CD4-positive, alpha-beta T cell treated with Interferon gamma for 1 hour (primary cell): ENCODE results near the gene GMDS.

Experiments
- DNase-seq: peaks from one replicate; pipeline ENCODE4 v3.0.0-alpha.2; 2020

Gene GMDS

DNA sequence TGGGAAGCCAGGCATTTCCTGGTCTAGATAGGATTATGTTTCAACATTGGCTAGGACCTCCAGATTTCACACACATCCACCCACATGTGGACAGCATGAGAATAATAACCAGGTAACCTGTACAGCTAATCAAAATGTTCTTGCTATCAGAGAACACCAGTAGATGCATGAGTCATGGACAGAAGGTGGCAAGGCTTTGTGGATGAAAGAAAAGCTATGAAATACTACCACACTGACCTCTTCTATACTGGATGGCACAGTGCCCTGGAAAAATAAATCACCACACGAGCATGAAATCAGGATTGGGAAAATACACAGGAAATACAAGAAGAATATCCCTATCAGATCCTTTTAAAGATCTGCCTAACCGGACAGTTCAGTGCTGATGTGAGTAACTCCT, 113.0 kb downstream of the GMDS start:
- DNase-seq: no peak

DNA sequence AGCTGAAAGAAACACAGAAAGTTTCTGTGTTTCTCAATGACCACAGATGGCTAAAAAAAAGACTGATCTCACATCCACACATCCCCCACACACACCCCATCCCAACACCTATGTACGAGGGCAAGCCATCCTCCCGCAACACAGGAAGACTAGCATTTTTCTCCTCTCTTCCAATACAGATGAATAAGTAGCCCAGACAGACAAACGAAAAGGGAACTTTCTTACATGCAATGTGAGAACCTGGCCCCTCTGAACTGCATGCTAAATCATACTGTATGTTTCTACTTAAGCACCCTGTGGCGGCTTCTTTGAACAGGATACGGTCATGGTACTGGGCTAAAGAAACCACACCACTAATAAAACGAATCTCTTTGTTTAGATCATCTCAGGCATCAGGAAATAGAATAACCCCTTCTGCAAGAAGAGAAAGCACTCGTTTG, 116.2 kb downstream of the GMDS start:
- DNase-seq: no peak

DNA sequence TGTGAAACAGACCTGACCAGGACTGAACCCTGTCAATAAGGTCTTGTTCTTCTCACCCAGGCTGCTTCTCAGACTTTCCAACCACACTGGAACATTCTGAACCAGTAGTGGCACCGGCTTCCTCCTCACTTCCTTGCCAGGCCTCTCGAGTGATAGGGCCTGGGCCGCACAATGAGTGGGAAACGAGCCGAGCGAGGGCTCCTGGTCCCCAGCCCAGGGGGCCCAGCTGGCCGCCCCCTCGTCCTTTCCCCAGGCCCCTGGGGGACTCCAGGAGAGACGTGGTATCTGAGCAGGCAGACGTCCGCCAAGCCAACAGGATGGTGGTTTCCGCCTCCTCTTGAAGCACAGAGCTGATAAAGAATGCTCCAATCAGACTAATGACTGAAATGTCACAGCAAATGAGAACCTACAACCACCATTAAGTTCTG, 117.9 kb downstream of the GMDS start:
- peak; percentile 13 for DNase-seq

DNA sequence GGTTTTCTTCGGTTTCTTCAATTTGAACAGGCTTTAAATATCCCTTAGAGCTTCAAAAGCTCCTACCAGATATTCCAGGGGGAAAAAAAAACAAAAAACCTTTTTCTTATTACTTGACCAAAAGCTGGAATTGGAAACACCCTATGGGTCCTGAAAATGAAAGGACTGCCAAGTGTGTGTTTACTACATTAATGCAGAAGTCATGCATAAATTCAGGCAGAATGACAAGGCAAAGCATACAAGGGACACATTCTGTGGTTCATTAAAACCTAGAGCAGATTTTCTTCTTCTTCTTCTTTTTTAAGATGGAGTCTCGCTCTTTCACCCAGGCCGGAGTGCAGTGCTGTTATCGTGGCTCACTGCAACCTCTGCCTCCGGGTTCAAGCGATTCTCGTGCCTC, 119.1 kb downstream of the GMDS start:
- no peak for DNase-seq

DNA sequence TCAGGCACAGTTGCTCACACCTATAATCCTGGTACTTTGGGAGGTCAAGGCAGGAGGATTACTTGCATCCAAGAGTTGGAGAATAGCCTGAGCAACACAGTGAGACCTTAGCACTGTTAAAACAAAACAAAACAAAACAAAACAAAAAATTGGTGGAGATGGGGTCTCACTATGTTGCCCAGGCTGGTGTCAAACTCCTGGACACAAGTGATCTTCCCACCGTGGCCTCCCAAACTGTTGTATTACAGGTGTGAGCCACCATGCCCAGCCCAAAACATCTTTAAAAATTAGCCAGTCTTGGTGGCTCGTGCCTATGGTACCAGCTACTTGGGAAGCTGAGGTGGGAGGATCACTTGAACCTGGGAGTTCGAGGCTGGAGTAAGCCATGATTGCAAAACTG, 120.2 kb downstream of the GMDS start:
- DNase-seq: no peak

DNA sequence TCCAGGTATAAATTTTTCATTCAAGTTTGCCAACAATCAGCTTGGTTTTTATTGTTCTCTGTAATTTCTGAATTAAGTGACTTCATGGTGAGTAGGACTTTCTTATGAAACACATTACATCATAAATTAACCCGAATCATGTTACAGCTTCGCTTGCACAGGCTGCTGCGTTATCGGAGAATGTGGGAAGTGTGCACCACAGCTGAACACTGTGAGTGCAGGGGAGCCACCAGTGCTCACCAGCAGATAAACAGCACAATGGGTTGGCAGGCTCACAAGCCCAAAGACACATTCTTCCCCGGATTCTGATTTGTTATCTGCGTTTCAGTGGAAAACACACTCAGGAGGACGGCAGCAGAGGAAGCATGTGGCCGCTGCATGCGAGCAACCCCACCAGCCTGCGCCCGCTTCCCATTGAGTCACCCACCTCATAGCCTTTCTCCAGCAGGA, 121.1 kb downstream of the GMDS start:
- no peak for DNase-seq

DNA sequence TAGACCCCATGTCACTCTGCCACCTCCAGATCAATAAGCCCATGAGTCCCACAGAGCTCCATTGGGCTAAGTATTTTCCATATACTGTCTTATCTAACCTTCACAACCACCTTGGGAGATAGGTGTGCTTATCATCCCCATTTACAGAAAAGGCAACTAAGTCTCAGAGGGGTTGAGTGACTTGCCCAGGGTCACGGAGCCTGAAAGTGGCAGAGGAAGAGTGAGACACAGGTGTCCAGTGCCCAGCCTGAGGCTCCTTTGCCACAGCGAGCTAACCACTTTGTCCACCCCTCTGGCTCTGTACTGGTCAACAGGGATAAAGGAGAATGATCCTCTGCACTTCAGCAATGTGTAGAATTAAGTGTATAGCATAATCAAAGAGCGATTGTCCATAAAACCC, 124.5 kb downstream of the GMDS start:
- no peak for DNase-seq

DNA sequence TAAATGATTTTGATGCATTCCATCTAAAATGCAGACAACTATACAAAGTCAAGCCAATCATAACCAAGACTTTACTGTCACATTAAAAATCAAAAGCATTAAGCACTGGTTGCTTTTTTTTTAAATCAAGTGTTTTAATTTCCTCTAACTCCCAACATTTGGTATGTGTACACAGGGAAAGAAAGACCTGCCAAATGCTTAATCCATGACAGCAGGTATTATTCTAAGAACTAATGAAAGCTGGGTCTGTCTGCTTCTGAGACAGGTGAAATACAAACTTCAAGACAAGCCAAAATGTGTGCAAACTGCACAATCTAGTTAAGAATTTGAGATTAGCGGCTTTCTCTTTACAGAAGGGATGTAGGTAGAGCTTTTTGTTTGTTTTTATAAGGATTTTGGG, 126.1 kb downstream of the GMDS start:
- DNase-seq: no peak

DNA sequence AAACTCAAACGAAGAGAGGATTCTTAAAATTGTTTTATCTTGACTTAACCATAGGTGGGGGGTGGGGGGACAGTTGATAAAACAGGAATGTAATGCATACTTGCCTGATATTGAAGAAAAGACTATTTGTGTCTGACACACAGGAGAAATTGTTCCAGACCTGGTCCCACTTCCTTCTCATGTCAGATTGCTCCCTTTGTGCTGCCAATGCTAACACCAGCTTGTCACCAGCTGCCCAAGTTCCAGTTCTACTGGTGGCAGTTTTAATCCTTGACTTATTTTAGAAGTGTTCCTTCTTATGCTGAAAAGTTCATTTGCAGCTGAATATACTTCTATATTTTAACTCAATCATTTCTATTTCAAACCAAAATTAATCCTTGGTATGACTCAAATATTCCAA, 127.3 kb downstream of the GMDS start:
- no peak for DNase-seq

DNA sequence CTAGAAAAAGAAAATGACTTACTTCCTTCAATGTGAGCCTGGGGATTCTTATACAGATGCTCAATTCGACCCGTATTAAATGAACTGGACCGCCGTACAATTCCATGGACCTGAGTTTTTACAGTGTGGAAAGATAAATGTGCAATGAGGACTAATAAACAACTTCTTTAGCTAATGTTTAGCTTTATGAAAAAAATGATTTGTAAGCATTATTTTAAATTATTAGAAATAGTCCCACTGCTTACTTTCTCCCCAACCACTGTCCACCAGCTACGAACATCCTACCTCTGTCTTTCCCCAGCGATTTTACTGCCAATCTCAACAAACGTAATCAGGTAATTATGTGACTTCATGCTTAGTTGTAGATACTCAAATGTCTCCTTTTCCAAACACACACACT, 128.0 kb downstream of the GMDS start:
- no peak for DNase-seq

DNA sequence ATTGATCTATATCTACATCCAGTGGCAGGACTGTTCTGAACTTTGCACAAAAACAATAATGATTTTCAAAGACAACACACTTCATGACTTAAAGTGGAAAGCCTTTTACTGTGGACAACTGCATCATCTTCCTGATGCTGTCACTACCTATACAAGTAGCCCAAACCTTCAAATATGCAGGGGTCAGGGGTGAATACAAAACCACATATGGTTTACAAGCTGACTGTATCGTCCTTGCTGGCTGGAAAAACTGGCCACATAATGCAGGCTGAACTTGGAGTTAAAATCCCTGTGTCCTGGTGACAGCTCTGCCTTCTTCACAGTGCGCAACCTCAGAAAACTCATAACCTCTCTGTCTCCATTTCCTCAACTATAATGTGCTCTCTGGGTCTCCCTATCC, 128.9 kb downstream of the GMDS start:
- DNase-seq: no peak

DNA sequence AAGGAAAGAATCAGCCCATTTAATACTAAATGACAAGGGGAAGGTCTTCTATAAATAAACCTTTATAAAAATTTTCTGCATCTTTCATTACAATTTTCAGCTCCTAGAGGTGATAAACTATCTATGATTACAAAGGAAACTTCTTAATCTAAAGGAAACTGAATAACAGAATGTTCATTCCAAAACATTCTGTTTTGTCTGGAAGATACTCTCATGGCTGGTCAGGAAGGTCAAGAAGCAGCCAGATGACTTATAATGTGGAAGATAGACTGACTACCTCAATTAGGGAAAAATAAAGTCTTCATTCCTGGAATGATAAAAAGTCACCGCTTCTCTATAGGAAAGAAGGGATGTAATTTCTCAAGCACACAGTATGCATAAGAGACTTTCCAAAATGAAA, 131.3 kb downstream of the GMDS start:
- DNase-seq: no peak

DNA sequence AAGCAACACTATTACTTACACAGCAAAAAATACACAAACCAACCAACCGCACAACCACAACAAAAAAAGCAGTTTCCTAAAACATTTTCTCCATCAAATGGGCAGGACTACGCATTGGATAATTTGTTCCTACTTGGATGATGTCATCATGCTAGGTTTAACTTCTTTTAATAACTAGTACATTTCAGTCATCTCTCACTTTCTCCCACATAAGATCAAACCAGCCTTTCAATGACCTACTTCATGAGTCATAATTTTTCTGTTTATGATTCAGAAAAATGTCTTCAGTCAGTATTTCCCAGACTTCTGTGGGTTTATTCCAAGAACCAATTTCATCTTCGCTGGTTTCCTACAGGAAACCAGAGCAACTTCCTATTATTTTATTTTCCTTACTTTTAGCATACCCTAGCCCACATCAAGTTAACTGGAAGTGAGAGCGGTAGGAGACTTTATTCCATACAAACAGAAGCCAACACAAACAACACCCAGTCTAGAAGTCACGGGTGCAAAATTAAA, 134.2 kb downstream of the GMDS start:
- no peak for DNase-seq

DNA sequence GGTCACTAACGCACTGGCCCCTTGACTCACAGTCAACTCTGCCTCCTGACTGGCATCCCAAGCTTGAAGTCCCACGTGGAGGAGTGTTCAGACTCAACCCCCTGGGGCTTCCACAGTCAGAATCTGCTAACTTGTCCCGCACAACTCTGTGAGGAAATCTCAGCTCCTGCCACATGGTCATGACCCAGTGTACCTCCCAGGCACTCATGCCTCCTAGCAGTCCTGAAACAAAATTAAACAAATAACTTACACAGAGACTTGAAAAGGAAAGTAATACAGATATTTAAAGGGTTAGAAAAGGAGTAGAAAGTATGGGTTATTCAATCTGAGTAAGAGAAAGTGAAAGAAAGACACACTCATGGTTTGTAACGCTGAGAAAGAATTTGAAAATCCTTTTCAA, 134.9 kb downstream of the GMDS start:
- DNase-seq: no peak

DNA sequence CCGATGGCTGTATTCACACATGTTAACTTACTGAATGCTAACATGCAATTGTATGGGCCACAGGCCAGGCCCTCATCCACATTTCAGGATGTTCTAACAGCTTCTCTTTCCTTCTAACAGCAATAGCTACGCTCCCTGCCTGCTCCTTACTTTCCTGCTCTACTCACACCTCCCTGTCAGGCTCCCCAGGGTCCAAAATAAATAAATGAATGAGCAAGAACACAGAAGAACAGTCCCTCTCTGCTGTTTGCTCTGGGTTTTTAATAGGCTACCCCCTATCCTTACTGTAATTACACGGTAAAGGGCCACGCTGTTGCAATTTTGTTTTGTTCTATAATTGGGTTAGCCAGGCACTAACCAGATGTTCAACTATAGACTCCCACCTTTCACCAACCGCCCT, 135.6 kb downstream of the GMDS start:
- no peak for DNase-seq

DNA sequence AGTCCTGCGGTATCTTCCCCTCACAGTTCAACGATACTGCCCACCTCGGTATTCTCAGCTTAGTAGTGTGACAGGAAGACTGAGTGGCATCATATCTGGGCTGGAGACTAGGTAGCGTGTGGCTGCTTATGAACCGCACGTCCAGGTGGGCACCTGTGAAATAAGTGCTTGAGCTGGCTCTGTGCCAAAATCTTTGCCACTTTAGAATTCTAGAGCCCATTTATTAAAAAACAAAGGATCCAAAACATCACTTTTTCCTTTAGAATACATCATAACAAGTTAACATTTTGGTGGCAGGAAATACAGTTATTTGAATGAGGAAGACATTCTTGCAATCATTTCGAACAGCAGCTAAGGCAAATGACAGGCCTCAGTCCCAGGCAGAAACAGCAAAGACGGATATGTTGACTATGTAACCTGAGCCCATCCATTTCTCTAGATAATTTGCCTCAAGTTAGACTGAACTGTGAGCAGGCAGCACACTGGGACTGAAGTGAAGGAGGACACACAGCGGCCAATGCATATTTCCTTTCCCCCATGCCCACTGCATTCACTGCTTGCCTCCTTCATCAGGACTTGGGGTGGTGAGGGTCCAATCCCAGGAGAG, 136.6 kb downstream of the GMDS start:
- no peak for DNase-seq

DNA sequence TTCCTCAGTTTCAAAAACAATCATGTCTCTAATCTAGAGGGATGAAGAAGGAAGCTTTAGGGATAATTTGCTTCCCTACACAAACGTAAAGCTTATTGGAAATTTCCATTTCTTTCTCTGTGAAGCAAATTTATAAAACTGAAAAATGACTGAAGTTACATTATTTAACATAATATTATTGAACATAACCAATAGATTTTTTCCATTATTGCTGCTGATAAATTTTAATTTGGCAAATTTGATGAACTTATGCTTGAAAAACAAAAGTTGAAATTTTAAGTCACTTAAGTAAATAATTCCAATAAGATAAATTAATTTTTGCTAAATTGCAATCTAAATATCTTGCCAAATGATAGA, 140.9 kb downstream of the GMDS start:
- no peak for DNase-seq

DNA sequence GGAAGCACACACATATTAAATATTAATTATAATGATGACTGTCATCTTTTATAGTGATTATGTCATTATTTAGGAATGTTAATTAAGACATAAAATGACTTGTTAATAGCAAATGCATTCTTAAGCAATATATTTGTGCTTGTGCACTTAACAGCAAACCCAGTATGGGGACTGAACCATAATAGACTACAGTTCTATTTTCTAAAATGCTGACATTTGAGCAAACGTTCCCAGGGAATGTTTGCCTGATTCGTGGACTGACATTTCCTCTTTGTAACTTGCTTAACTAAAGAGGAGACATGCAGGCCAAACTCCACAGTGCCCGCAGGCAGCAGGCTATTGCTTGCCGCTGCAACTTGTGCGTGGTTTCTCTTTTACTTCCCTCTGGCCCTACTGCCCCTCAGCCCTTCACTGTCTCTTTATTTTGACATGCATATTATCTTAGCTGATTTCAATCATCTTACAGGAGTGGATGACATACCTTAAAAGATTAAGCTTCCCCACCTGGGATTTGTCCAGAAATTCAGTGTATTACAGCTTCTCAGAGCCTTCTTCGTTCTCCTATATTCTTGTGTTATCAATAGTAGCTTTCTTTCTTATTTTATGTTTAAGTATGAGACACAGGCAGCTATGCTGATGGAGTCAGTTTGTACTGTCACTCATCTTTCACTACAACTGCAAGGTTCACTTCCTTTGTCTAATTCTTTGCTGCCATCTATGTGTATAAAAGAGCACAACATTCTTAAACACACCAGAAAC, 141.5 kb downstream of the GMDS start:
- no peak for DNase-seq

DNA sequence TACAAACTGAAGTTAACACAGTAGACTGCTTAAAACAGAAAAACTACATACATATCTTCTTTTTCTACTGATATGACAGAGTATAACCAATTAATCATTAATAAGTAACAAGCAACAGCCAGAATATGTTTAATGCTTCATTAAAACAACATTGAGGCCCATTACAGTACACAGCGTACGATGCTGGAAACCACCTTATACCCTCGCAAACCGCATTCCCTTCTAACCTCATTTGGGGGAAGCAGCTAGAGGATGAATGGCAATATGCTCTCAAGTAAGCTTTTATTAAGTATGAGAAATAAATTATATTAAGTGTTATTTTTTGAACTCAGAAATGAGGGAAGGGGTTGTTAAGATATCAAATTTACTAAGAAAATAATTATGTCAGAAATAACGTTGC, 142.4 kb downstream of the GMDS start:
- no peak for DNase-seq

DNA sequence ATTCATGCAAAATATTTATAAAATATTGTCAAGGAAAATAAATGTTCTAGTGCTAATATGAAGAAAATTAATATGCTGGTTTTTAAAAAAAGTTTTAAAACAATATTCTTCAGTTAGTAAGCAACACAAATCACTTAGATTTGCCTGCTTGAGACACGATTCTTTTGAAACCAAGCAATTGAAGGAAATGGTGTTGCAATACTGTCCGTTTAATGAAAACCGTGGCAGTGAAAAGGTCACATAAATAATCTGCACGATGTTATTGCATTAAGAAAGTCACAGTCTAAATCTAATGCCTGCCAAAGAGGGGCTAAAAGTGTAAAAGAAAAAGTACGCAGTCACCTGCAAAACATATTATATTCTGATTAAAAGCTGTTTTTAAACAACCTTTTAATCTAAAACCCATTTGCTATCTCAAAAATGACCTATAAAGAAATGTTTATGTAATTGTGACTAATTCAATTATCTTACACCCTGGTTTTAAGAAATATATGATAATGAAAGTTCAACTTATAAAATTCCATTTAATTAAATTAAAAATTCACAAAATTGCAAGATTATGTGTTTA, 143.0 kb downstream of the GMDS start:
- DNase-seq: no peak

DNA sequence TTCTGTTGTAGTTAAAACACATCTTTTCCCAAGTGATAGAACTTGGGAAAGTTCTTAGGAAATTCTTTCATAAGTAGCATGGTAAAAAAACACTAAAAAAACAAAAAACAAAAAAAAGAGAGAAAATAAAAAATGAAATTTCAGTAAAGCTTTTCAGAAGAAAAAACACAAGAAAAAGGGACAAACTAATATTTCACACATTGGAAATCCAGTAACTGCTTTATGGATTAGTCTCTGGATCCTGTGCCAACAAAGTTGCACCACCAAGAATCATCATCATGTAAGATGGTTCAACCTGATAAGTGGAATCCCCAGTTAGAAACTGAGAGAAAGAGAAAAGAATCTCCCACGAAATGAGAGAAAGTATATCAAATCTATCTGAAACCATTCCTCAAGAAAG, 144.2 kb downstream of the GMDS start:
- DNase-seq: no peak

DNA sequence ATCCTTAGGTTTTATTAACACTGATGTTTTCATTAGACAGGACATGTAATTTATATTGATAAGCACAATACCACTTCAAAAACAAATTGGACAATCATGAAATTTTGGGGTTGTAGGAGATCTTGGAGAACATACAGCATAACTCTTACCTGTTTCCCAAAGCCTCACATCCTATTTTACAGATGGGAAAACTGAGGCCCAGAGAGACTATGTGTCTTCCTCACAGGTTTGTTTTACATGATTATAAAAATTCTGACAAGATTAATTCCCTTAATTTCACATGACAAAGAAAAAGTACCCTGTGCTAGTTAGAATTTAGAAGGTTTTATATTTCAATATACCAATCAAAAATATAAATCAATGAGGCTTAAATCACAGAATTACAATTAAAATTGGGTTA, 145.5 kb downstream of the GMDS start:
- DNase-seq: no peak

DNA sequence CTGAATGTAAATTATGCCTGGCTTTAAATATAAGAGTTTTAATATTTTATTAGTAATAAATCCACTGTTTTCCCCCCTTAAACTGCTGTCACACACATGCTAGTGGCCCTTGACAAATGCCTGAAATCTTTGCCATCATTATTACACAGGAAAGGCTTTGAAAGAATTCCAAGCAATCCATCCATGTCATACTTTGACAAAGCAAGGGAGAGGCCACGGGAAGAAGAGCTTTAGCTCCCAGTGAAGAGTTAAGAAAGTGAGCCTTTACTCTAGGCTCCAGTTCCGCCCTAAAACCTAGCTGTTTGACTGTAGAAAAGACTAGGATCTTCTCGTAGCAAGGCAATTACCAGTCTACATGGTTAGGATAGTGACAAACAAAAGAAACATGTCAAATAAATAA, 147.9 kb downstream of the GMDS start:
- DNase-seq: no peak

DNA sequence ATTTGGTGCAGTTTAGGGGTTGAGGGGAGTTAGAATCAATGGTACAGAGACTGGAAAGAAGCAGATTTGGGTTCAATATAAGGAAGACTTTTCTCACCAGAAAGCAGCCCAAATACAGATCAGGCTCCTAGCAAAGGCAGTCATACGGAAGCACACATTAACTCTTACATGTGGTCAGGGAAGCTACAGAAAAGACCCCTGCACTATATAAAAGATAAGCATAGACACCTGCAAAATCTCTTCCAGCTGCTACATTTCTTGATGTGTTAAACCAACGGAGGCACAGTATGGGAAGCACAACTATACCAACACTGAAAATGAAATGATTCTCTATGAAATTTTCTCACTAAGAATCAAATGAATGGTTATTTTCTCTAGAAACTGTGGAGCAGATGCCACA, 150.8 kb downstream of the GMDS start:
- DNase-seq: no peak
